Measurements from ENCODE around the gene MATCAP1. TPM values are rescaled to one million over a fixed set of nuclear protein-coding genes. Genes with fewer than 3 reads are reported as not detected.
A peak's percentile ranks its signal among the peaks of the same experiment; 100 is the strongest.

MATCAP1 gene
- total and polyA plus RNA-seq, 2 of the 4 experiments (the other 2 are of a cell fraction), result 8.2 to 43.9 TPM

DNA sequence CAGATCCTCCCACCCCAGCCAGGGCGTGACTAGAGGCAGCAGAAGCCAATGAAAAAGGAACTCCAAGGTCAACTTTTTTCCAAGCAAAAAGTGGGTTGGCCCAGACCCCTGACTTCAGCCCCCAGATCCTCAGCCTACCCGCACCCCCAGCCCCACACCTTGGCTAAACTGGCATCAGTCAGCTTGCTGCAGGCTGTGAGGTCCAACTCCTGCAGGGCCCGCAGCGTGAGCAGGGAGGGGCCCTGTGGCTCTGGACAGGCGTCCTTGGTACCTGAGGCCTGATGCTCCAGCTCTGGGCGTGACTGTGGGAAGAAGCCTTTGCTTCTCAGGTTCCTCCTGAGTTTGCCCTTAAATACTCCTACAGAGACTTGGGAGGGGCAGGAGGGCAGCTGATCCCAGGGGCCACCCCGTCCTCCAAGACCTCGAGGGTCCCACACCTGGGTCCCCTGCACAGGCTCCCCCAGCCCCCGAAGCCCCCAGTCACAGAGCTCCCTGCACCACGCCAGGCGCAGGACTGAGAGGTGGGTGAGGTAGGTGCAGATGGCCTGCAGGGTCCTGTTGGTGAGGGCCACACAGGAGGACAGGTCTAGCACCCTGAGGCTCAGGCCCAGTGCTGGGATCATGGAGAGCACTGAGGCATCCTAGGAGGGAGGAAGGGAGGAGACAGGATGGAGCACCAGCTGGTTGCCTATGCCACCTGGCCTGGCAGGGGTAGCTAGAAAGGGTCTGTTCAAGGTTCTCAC lies 24.6 kb upstream of the MATCAP1 start:
- dilution Hi-C loops (cut with HindIII; ENCODE audit: low sequenced_read_pairs, unreplicated experiment), result no loop called here
- CTCF ChIA-PET, result no interaction called here
- no peak overlapping the region for H4K5ac ChIP-seq (ENCODE audit: low read depth, low read length)

More for the DNA sequence above, 24.6 kb upstream of the MATCAP1 start:
- no peak overlapping the region for H2BK20ac ChIP-seq (ENCODE audit: low read depth, low read length)
- no TSS peak for BruUV-seq (replicated peaks)
- no peak overlapping the region for H3K18ac ChIP-seq (ENCODE audit: low read depth, low read length)
- no CpG with 5 or more reads among the region's 11 CpGs for WGBS, 2 experiments (ENCODE audit: extremely low coverage in 2 of 2, insufficient read length in 1 of 2)
- 0 out of 2 replicates have a peak, but pooled peaks cover 6% of the 10 kb centered on the region for H4K20me1 ChIP-seq (ENCODE audit: insufficient read depth, low read length)
- no peak overlapping the region for H3K23ac ChIP-seq (ENCODE audit: low read depth, low read length)
- peaks cover 0 to 9% of the 10 kb centered on the region in 2 experiments; a peak in 1 of 4 replicates for H3K79me1 ChIP-seq (ENCODE audit: low read depth in 1 of 2, low read length in 2 of 2)
- H3K4me2 ChIP-seq (ENCODE audit: low read depth, low read length), result no peak overlapping the region
- H3K14ac ChIP-seq (replicated peaks; ENCODE audit: low read depth, low read length), result peak overlapping the region; percentile 53
- no peak overlapping the region for H3K9ac ChIP-seq (ENCODE audit: low read depth, low read length)
- POLR2A ChIA-PET (ENCODE audit: unreplicated experiment), result no interaction called here
- H3K4me3 ChIP-seq (ENCODE audit: insufficient read depth, low read depth, low read length), result no peak overlapping the region
- peak overlapping the region; percentile 2; the same call in 1 of the 2 replicates for H3K4ac ChIP-seq (ENCODE audit: low read depth, low read length)
- DNase-seq (no peak), ATAC-seq (ENCODE audit: low read depth) (no peak)
- no peak overlapping the region for H4K8ac ChIP-seq (ENCODE audit: low read depth in 2 of 2, low read length in 2 of 2)
- no peak overlapping the region for H2BK15ac ChIP-seq (ENCODE audit: low read depth, low read length)
- in situ Hi-C loops (cut with MboI; ENCODE audit: low sequenced_read_pairs), result no loop called here
- no peak overlapping the region for H4K91ac ChIP-seq (ENCODE audit: insufficient read depth, low read depth, low read length)
- no peaks in the 10 kb centered on the region for H3K27me3 ChIP-seq (ENCODE audit: control insufficient read depth, insufficient read depth, low read length)
- H3K9me3 ChIP-seq (ENCODE audit: control insufficient read depth, insufficient read depth, low read length), result no peaks in the 10 kb centered on the region
- peaks cover 20% of the 10 kb centered on the region for H3K9me1 ChIP-seq (ENCODE audit: insufficient read depth, low read length)
- intact Hi-C loops (cut with micrococcal nuclease), result no loop called here
- H3K27ac ChIP-seq (ENCODE audit: insufficient read depth, low read length), result no peak overlapping the region
- no peak for TF ChIP-seq RAD21 (IDR thresholded peaks at IDR 0.05; ENCODE audit: low read length)
- no peak for TF ChIP-seq NFE2L2 (IDR thresholded peaks at IDR 0.05; ENCODE audit: low read depth, low read length)
- TF ChIP-seq ELK1 (IDR thresholded peaks at IDR 0.05; ENCODE audit: borderline replicate concordance, low read depth, low read length), result no peak
- TF ChIP-seq RCOR1 (IDR thresholded peaks at IDR 0.05; ENCODE audit: insufficient replicate concordance, low read length), result no peak
- TF ChIP-seq CHD1 (IDR thresholded peaks at IDR 0.05; ENCODE audit: low read depth, low read length), result no peak
- TF ChIP-seq MAZ (IDR thresholded peaks at IDR 0.05; ENCODE audit: borderline replicate concordance, low read depth, low read length), result no peak
- TF ChIP-seq BHLHE40 (IDR thresholded peaks at IDR 0.05; ENCODE audit: low read depth, low read length), result no peak
- TF ChIP-seq, protein P1, sequence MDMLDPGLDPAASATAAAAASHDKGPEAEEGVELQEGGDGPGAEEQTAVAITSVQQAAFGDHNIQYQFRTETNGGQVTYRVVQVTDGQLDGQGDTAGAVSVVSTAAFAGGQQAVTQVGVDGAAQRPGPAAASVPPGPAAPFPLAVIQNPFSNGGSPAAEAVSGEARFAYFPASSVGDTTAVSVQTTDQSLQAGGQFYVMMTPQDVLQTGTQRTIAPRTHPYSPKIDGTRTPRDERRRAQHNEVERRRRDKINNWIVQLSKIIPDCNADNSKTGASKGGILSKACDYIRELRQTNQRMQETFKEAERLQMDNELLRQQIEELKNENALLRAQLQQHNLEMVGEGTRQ (IDR thresholded peaks at IDR 0.05; ENCODE audit: low read depth, low read length), result no peak
- no peak for TF ChIP-seq RFX5 (IDR thresholded peaks at IDR 0.05; ENCODE audit: low read depth, low read length)
- no peak for TF ChIP-seq SMC3 (IDR thresholded peaks at IDR 0.05; ENCODE audit: low read depth, low read length)
- TF ChIP-seq MXI1 (IDR thresholded peaks at IDR 0.05; ENCODE audit: borderline replicate concordance, low read depth, low read length), result no peak
- no peak for TF ChIP-seq POLR2A (IDR thresholded peaks at IDR 0.05; ENCODE audit: low read depth, low read length)
- no peak for TF ChIP-seq FOS (IDR thresholded peaks at IDR 0.05; ENCODE audit: low read depth, low read length)
- TF ChIP-seq CTCF (conservative IDR thresholded peaks at IDR 0.05; ENCODE audit: low read depth, low read length), result no peak
- TF ChIP-seq CEBPB (IDR thresholded peaks at IDR 0.05; ENCODE audit: low read depth, low read length), result no peak
- TF ChIP-seq MAFK (IDR thresholded peaks at IDR 0.05; ENCODE audit: low read depth, low read length), result no peak
- H2BK120ac ChIP-seq (ENCODE audit: low read depth, low read length), result no peak overlapping the region
- peak overlapping the region; percentile 3; the same call in 1 of the 2 replicates for H2AK5ac ChIP-seq (ENCODE audit: low read depth, low read length)
- no peak overlapping the region for H2BK5ac ChIP-seq (ENCODE audit: low read depth, low read length, poor library complexity, severe bottlenecking)
- peaks cover 9% of the 10 kb centered on the region for H3K36me3 ChIP-seq (ENCODE audit: control insufficient read depth, insufficient read depth, low read length)
- peak overlapping the region; percentile 8 for H2AFZ ChIP-seq (replicated peaks; ENCODE audit: low read length, poor library complexity)
- peaks cover 8% of the 10 kb centered on the region for H3K4me1 ChIP-seq (ENCODE audit: control insufficient read depth, insufficient read depth, low read length)
- H3K56ac ChIP-seq (ENCODE audit: extremely low read depth, insufficient read depth, low read length), result no peak overlapping the region
- peak overlapping the region; percentile 70 for H2AK9ac ChIP-seq (replicated peaks; ENCODE audit: low read depth, low read length, poor library complexity)

All from IMR-90 (cell line).